GM19043 (cell line): ENCODE data around the gene CD80.
A peak's percentile ranks its signal among the peaks of the same experiment; 100 is the strongest.

Experiments used
- ATAC-seq: cut with Tn5 transposase; IDR thresholded peaks from one replicate; pipeline ENCODE4 v1.9.1; 2021; ENCODE audit warnings: low read depth; ENCODE audit not compliant: unreplicated experiment

Gene CD80

GRCh38 chr3:119500901-119501300 is 58.5 kb downstream of the CD80 start:
- ATAC-seq: no peak

- ATAC-seq: no peak
Observed at GRCh38 chr3:119500265-119500664, 59.1 kb downstream of the CD80 start.

- ATAC-seq: peak; percentile 97
Observed at GRCh38 chr3:119498186-119499011, 61.0 kb downstream of the CD80 start, which contains the start of gene TIMMDC1. TSS of gene TIMMDC1 (plus strand) at chr3:119498547. CDS start at chr3:119498734, 187 bp downstream.

- ATAC-seq: no peak
Observed at GRCh38 chr3:119497820-119498185, 61.6 kb downstream of the CD80 start.

- no peak for ATAC-seq
Observed at GRCh38 chr3:119494597-119494996, 64.8 kb downstream of the CD80 start.

GRCh38 chr3:119492810-119493209 is 66.6 kb downstream of the CD80 start:
- ATAC-seq: no peak

- no peak for ATAC-seq
Observed at GRCh38 chr3:119492128-119492527, 67.3 kb downstream of the CD80 start.

- ATAC-seq: no peak
Observed at GRCh38 chr3:119490153-119490552, 69.3 kb downstream of the CD80 start.

GRCh38 chr3:119485563-119485962 is 73.9 kb downstream of the CD80 start:
- ATAC-seq: no peak

- ATAC-seq: no peak
Observed at GRCh38 chr3:119483101-119483500, 76.3 kb downstream of the CD80 start.

GRCh38 chr3:119481079-119481478 is 78.3 kb downstream of the CD80 start:
- ATAC-seq: no peak
